GM21360 (cell line): Measurements from ENCODE around the gene RPL12.

Experiments
- ATAC-seq: cut with Tn5 transposase; IDR thresholded peaks from one replicate; pipeline ENCODE4 v1.9.1; 2021; ENCODE audit warnings: mild to moderate bottlenecking, moderate library complexity; ENCODE audit not compliant: unreplicated experiment

Gene RPL12

GRCh38 chr9:127444283-127444920 is 6.8 kb downstream of the RPL12 start:
- no peak for ATAC-seq

- ATAC-seq, result no peak
These were observed 12.8 kb downstream of the RPL12 start for GRCh38 chr9:127438394-127438793.

GRCh38 chr9:127437497-127438264 is 13.5 kb downstream of the RPL12 start:
- no peak for ATAC-seq

- ATAC-seq, result no peak
These were observed 20.8 kb downstream of the RPL12 start for GRCh38 chr9:127430415-127430814.

GRCh38 chr9:127428348-127428747 is 22.9 kb downstream of the RPL12 start:
- no peak for ATAC-seq

GRCh38 chr9:127426756-127427155 is 24.4 kb downstream of the RPL12 start:
- ATAC-seq, result no peak

- ATAC-seq, result no peak
These were observed 26.6 kb downstream of the RPL12 start for GRCh38 chr9:127424676-127424999.

GRCh38 chr9:127423934-127424675 is 27.1 kb downstream of the RPL12 start, which contains the start of gene ZNF79:
Gene ZNF79 (plus strand): TSS chr9:127424382. CDS start chr9:127424788, 406 bp downstream.
- ATAC-seq, result peak; percentile 80

GRCh38 chr9:127423476-127423933 is 27.7 kb downstream of the RPL12 start:
- ATAC-seq, result no peak

- ATAC-seq, result no peak
These were observed 28.4 kb downstream of the RPL12 start for GRCh38 chr9:127422787-127423186.

- ATAC-seq, result no peak
These were observed 28.9 kb downstream of the RPL12 start for GRCh38 chr9:127422133-127422782.

GRCh38 chr9:127421057-127421456 is 30.1 kb downstream of the RPL12 start:
- no peak for ATAC-seq

- ATAC-seq, result no peak
These were observed 31.9 kb downstream of the RPL12 start for GRCh38 chr9:127419348-127419747.

GRCh38 chr9:127418037-127418471 is 33.2 kb downstream of the RPL12 start:
- ATAC-seq, result no peak

- no peak for ATAC-seq
These were observed 33.8 kb downstream of the RPL12 start for GRCh38 chr9:127417131-127418036.

- no peak for ATAC-seq
These were observed 35.5 kb downstream of the RPL12 start for GRCh38 chr9:127415657-127416056.

GRCh38 chr9:127415141-127415540 is 36.1 kb downstream of the RPL12 start:
- ATAC-seq, result no peak

- no peak for ATAC-seq
These were observed 40.1 kb downstream of the RPL12 start for GRCh38 chr9:127411122-127411521.

- no peak for ATAC-seq
These were observed 43.7 kb downstream of the RPL12 start for GRCh38 chr9:127407492-127407843.

GRCh38 chr9:127406799-127407491 is 44.3 kb downstream of the RPL12 start:
- ATAC-seq, result no peak
